Adrenal gland (tissue), 5 donors: ENCODE measurements around the gene CDCA4.

ENCODE experiments used
- CTCF ChIP-seq, 6 experiments: fragments of 450-650 bp in 4 of 6; fragments of 200-600 bp in 2 of 6; sonication (generic) in 1 of 6; IDR thresholded peaks; 1 replicate in 5 of 6; 2 replicates in 1 of 6; pipeline versions ENCODE4 v1.5.1 to v1.8.0; 2016 to 2021; ENCODE audit warnings: antibody characterized with exemption in 6 of 6, mild to moderate bottlenecking in 2 of 6, moderate library complexity in 1 of 6
- POLR2A ChIP-seq, 2 donors: fragments of 450-650 bp; IDR thresholded peaks; one replicate each; pipeline ENCODE4 v1.6.1; 2017; ENCODE audit warnings: antibody characterized with exemption in 2 of 2, mild to moderate bottlenecking in 2 of 2, moderate library complexity in 1 of 2
- donor health status: DM: no; HTN: no; CAD: no.

- no peak for TF ChIP-seq CTCF (IDR thresholded peaks at IDR 0.05)
- no peak for TF ChIP-seq POLR2A (IDR thresholded peaks at IDR 0.05)
Observed at GRCh38 chr14:105047283-105048016, 26.6 kb upstream of the CDCA4 start.
